Activated CD8-positive, alpha-beta memory T cell treated with anti-CD3 and anti-CD28 coated beads for 36 hours (primary cell): ENCODE data around the gene IGFN1. TPM values are rescaled to one million over a fixed set of nuclear protein-coding genes. Genes with fewer than 3 reads are reported as not detected.

Experiments used
- CTCF ChIA-PET: fragments of 350-600 bp; sonication (Branson Sonifier 250); formaldehyde crosslinking; loops from one replicate; lab custom pipeline; 2021; ENCODE audit warnings: antibody characterized with exemption; lab: Charles Lee
- POLR2A ChIA-PET: fragments of 350-600 bp; sonication (Branson Sonifier 250); formaldehyde crosslinking; loops from one replicate; lab custom pipeline; 2021; ENCODE audit warnings: antibody characterized with exemption; lab: Charles Lee
- total RNA-seq, 2 experiments: library from RNA; stranded (reverse); gene quantifications; one replicate each; pipeline ENCODE4 v1.2.3, GENCODE V29; 2021

The IGFN1 gene
- total RNA-seq, 2 experiments from 2014 or later, result not detected

GRCh38 chr1:201208236-201208635, 17.6 kb downstream of the IGFN1 start:
- ChIA-PET CTCF (no interaction called here), POLR2A (no interaction called here)

- ChIA-PET POLR2A (no interaction called here), CTCF (no interaction called here)
These were observed 21.4 kb downstream of the IGFN1 start for GRCh38 chr1:201212056-201212455.

- ChIA-PET POLR2A (no interaction called here), CTCF (no interaction called here)
These were observed 21.9 kb downstream of the IGFN1 start for GRCh38 chr1:201212461-201213055.

GRCh38 chr1:201213106-201213770, 22.6 kb downstream of the IGFN1 start:
- POLR2A ChIA-PET, result no interaction called here
- CTCF ChIA-PET, result no interaction called here

- CTCF ChIA-PET, result no interaction called here
- POLR2A ChIA-PET, result interaction anchor here (0.6 kb wide), 1 partner anchor 100 kb away, joined by 6 read pairs; no protein-coding TSS in a partner anchor
These were observed 23.3 kb downstream of the IGFN1 start for GRCh38 chr1:201213926-201214325.

GRCh38 chr1:201214461-201214860, 23.8 kb downstream of the IGFN1 start:
- ChIA-PET CTCF (interaction anchor here (0.8 to 1.1 kb wide), 2 partner anchors 38 to 44 kb away, joined by 3 read pairs; no protein-coding TSS in a partner anchor), POLR2A (interaction anchor here (0.6 kb wide), 1 partner anchor 101 kb away, joined by 6 read pairs; no protein-coding TSS in a partner anchor)

DNA sequence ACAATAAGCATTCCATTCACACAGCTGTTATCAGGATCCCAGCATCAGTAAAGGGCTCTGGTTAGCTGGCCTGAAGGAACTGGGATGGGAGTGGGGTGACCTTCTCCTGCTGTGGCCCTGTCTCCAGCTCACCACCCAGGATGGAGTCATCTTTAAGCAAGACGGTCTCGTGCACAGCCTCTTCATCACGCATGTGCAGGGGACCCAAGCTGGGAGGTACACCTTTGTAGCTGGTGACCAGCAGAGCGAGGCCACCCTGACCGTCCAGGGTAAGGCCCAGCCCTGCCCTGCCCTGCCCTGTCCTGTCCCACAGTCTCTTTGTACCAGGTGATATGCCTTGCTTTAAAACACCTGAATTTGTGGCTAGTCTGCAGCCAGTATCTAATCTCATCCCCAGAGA, 24.3 kb downstream of the IGFN1 start:
- POLR2A ChIA-PET, result no interaction called here
- CTCF ChIA-PET, result interaction anchor here (0.8 to 1.1 kb wide), 2 partner anchors 38 to 45 kb away, joined by 3 read pairs; no protein-coding TSS in a partner anchor

DNA sequence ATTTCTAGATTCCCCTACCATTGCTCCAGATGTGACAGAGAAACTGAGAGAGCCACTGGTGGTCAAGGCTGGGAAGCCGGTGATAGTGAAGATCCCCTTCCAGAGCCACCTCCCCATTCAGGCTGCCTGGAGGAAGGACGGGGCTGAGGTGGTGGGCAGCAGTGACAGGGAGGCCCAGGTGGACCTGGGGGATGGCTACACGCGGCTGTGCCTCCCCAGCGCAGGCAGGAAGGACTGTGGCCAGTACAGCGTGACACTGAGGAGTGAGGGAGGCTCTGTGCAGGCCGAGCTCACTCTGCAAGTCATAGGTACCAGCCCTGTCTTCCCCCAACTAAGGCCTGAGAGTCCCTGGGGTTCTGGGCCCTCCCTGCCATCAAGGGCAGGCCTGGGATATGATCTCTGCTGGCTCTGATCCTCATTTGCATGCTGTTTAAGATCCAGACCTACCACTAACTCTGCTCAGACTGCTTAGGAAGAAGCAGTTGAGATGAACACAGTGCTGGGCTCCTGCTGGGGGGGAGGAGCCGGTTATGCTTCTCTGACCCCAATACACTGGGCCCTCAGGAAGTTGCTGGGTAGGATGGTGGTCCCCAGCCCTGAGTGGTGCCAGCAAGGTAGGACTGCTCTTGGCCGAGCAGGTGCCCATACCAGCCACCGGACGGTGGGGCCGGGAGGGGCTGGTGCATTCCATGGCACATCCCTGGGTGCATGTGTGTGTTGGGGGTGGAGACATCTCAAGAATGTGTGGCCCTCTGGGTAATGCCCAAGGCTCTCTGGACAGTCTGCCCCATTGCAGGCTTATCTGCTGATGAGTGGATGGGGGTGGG, 25.1 kb downstream of the IGFN1 start:
- ChIA-PET CTCF (interaction anchor here (1.1 kb wide), 1 partner anchor 37 kb away, joined by 3 read pairs; no protein-coding TSS in a partner anchor), POLR2A (no interaction called here)

- ChIA-PET POLR2A (no interaction called here), CTCF (no interaction called here)
These were observed 25.9 kb downstream of the IGFN1 start for GRCh38 chr1:201216395-201217085.

- ChIA-PET CTCF (no interaction called here), POLR2A (no interaction called here)
These were observed 26.5 kb downstream of the IGFN1 start for GRCh38 chr1:201217146-201217545.

DNA sequence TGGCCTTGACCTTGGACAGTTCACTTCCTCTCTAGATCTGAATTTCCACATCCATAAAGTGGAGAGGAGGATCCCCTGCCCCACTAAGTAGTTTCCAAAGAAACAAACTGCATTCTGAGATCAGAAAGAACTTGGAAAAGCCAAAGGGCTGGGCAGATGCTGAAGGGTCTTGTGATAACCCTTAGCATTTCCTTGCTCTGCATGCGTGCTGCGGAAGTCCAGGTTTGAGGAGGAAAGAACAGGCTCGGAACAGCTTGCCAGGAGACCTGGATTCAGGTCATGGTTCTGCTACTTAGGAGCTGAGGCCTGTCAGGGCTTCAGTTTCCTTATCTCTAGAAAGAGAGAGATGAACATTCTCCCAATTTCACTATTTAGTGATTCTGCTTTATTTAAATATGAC, 27.2 kb downstream of the IGFN1 start:
- CTCF ChIA-PET, result no interaction called here

DNA sequence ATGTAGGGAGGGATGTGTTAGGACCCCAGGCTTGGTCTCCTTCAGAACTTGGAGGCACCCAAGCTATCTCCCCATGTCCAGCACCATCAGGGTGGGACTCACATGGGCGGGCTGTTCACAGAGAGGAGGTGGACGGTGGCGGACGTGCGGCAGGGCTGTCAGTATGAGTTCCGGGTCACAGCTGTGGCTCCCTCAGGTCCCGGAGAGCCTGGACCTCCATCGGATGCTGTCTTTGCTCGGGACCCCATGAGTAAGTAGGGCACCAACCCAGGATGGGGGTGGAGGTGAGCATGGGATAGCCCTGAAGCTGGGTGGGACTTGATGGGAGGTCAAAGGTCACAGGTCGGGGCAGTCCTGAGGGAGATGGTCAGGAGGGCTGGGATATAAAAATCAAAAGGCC, 27.8 kb downstream of the IGFN1 start:
- POLR2A ChIA-PET, result no interaction called here
- CTCF ChIA-PET, result no interaction called here

More for the DNA sequence above, 27.2 kb downstream of the IGFN1 start:
- POLR2A ChIA-PET, result no interaction called here

DNA sequence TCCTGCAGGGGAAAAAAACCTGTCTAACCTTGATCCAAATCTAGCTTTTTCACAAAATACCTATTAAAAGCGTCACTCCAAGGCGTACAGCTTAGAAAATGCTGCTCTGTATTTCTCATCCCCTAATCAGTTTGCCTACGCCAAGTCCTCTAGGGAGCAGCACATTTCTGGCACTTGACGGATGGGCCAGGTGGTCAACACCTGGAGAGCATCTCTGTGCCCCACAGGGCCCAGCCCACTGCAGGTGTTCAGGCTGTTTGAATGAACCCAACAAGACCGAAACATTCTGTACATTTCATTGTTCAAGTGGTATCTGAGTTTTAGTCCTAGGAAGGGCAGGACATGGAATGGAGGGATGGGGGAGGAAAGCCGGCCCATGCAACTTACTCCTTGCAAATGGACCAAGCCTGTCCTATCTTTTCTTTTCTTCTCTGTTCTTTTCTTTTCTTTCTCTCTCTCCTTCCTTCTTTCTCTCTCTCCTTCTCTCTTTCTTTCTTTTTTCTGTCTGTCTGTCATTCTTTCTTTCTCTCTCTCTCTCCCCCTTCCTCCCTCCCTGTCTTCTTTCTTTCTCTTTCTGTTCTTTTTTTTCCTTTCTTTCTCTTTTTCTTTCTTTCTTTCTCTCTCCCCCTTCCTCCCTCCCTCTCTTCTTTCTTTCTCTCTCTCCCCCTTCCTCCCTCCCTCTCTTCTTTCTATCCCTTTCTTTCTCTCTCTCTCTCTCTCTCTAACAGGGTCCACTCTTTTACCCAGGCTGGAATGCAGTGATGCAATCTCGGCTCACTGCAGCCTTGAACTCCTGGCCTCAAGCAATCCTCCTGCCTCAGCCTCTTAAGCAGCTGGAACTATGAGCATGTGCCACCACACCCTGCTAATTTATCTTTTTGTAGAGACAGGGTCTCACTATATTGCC, 29.1 kb downstream of the IGFN1 start:
- ChIA-PET POLR2A (no interaction called here), CTCF (interaction anchor here (1.5 kb wide), 1 partner anchor 45 kb away, joined by 3 read pairs; no protein-coding TSS in a partner anchor)

- CTCF ChIA-PET, result interaction anchor here (1.5 kb wide), 1 partner anchor 45 kb away, joined by 3 read pairs; no protein-coding TSS in a partner anchor
These were observed 29.7 kb downstream of the IGFN1 start for GRCh38 chr1:201220388-201220715.

GRCh38 chr1:201221201-201221846, 30.7 kb downstream of the IGFN1 start:
- CTCF ChIA-PET, result interaction anchor here (0.6 to 1.5 kb wide), 4 partner anchors 20 to 141 kb away, joined by 3 read pairs; no protein-coding TSS in a partner anchor
- POLR2A ChIA-PET, result no interaction called here

More at GRCh38 chr1:201220388-201220715, 29.7 kb downstream of the IGFN1 start:
- POLR2A ChIA-PET, result no interaction called here

- ChIA-PET POLR2A (no interaction called here), CTCF (interaction anchor here (0.9 to 1.9 kb wide), 4 partner anchors 20 to 137 kb away, joined by 3 to 8 read pairs (median 3); partner anchors contain the start of gene TMEM9)
These were observed 31.5 kb downstream of the IGFN1 start for GRCh38 chr1:201222125-201222524.

DNA sequence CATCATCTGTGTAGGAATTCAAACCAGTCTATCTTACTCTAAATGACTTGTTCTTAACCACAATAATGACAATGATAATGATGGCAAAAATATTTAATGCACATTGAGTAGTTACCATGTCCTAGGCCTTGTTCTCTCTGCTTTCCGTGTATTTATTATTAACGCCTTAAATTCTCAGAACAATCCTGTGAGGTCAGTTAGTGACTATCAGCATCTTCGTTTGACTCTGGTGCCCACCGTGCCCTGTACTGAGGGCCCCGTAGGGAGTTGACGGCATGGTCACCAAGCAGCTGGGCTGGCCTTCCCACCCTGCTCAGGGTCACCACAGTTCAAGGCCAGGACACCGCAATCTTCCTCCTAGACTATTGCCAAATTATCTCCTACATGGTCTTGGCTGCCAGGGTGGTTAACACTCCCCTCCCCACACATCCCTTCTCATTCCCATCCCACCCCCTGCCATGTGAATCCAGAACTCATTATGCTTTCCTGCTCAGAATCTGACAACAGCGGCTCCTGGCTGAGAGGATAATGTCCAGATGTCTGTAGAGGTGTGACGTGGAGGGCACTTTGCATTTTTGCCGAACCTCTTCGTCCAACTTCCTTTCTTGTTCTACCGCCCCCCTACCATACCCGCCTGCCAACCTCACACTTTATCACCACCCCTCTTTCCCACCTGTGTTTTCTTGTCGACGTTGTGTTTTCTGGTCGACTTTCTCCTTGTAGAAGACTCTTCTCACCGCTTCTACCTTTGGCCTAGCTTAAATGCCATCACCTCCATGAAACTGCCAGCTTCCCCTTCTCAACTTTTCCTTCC, 33.4 kb downstream of the IGFN1 start:
- POLR2A ChIA-PET, result no interaction called here
- CTCF ChIA-PET, result interaction anchor here (1.0 to 1.9 kb wide), 4 partner anchors 20 to 74 kb away, joined by 3 to 8 read pairs (median 4); partner anchors contain the start of gene TMEM9
